Measurements from ENCODE around the gene RAB40A. TPM values are rescaled to one million over a fixed set of nuclear protein-coding genes. Genes with fewer than 3 reads are reported as not detected.

Gene RAB40A
- total and polyA plus RNA-seq, 9 of the 15 experiments (the other 6 are each of a cell fraction or from before 2014, with no cell fraction given): 0.07 to 0.15 (median 0.10) TPM; not detected in 3

DNA sequence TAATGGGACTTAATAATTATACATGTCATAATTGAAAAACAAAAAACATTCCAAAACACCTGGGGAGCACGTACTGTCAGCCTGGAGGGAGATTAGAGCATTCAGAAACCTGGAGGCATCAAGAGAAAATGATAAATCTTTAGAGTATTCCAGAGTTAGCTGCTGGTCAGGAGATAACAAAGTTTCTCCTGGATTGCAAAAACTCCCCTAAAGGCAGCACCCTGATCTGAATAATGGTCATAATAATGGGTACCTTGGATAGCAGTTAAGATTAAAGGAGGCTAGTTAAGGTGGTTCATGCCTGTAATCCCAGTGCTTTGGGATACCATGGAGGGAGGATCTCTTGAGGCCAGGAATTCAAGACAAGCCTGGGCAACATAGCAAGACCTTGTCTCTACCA lies 15.9 kb upstream of the RAB40A start:
- POLR2A ChIA-PET: no interaction called here
- H3K4me3 ChIP-seq: no peak overlapping the region
- no peaks in the 10 kb centered on the region for H3K4me1 ChIP-seq (replicated peaks in 1 of 2; ENCODE audit: control insufficient read depth in 2 of 2, insufficient read depth in 2 of 2, low read length in 2 of 2)
- no peaks in the 10 kb centered on the region for H3K27me3 ChIP-seq (ENCODE audit: control insufficient read depth in 2 of 2, insufficient read depth in 2 of 2, low read length in 2 of 2)
- TF ChIP-seq, protein P1, sequence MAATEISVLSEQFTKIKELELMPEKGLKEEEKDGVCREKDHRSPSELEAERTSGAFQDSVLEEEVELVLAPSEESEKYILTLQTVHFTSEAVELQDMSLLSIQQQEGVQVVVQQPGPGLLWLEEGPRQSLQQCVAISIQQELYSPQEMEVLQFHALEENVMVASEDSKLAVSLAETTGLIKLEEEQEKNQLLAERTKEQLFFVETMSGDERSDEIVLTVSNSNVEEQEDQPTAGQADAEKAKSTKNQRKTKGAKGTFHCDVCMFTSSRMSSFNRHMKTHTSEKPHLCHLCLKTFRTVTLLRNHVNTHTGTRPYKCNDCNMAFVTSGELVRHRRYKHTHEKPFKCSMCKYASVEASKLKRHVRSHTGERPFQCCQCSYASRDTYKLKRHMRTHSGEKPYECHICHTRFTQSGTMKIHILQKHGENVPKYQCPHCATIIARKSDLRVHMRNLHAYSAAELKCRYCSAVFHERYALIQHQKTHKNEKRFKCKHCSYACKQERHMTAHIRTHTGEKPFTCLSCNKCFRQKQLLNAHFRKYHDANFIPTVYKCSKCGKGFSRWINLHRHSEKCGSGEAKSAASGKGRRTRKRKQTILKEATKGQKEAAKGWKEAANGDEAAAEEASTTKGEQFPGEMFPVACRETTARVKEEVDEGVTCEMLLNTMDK (IDR thresholded peaks at IDR 0.05; ENCODE audit: borderline replicate concordance, insufficient read depth, low read depth, low read length, poor library complexity, severe bottlenecking): no peak
- no peak for TF ChIP-seq MAFG (tag; conservative IDR thresholded peaks at IDR 0.05)
- TF ChIP-seq MYBL2 (IDR thresholded peaks at IDR 0.05; ENCODE audit: low read depth): no peak
- TF ChIP-seq MYBL2 (CRISPR knock-in tag; IDR thresholded peaks at IDR 0.05; ENCODE audit: borderline replicate concordance): no peak
- no peak for TF ChIP-seq ZNF324 (CRISPR knock-in tag; IDR thresholded peaks at IDR 0.05)
- CTCF ChIA-PET (ENCODE audit: low intra/inter-chr PET ratio): no interaction called here
- no peak overlapping the region for H3K9ac ChIP-seq (ENCODE audit: insufficient read depth in 1 of 2, low read depth in 2 of 2, low read length in 2 of 2)
- no peaks in the 10 kb centered on the region for H3K9me3 ChIP-seq (replicated peaks; ENCODE audit: control insufficient read depth, insufficient read depth, low read depth, low read length)
- no peaks in the 10 kb centered on the region for H3K9me1 ChIP-seq (ENCODE audit: control insufficient read depth, insufficient read depth, low read length)
- no peak overlapping the region for H3K4me2 ChIP-seq (ENCODE audit: insufficient read depth, low read length)
- no peaks in the 10 kb centered on the region for H3K79me2 ChIP-seq (ENCODE audit: control insufficient read depth, insufficient read depth, low read length)
- 0% methylated on average over 1 of the region's 1 CpG for WGBS (ENCODE audit: insufficient coverage, low coverage, missing lambda C conversion rate)
- H3K27ac ChIP-seq (ENCODE audit: extremely low read depth, low read depth, low read length): no peak overlapping the region
- in situ Hi-C loops (cut with MboI): no loop called here
- no peak for ATAC-seq
- no peak overlapping the region for H2AFZ ChIP-seq (ENCODE audit: low read depth, low read length)
- no peaks in the 10 kb centered on the region for H4K20me1 ChIP-seq (replicated peaks; ENCODE audit: control insufficient read depth, insufficient read depth, low read length)
- no peak for DNase-seq (ENCODE audit: extremely low read depth in 1 of 4, low spot score in 3 of 4)
- BruUV-seq (replicated peaks): no TSS peak
- intact Hi-C loops (cut with micrococcal nuclease): no loop called here
- no peaks in the 10 kb centered on the region for H3K36me3 ChIP-seq (ENCODE audit: control insufficient read depth, insufficient read depth, low read length)
- FAIRE-seq: no peak

Data from K562 (cell line).